Neutrophil (primary cell): ENCODE results near the gene C11orf58.

Experiments used
- H3K27ac ChIP-seq: fragments of 200-600 bp; sonication (generic); 2 replicates; pipeline ENCODE4 v1.5.1; 2016; ENCODE audit warnings: mild to moderate bottlenecking, moderate library complexity
- H3K27me3 ChIP-seq: fragments of 200-600 bp; sonication (generic); 2 replicates; pipeline ENCODE4 v1.6.0; 2016; ENCODE audit warnings: mild to moderate bottlenecking
- H3K36me3 ChIP-seq: fragments of 200-600 bp; sonication (generic); 2 replicates; pipeline ENCODE4 v1.5.1; 2017
- H3K4me1 ChIP-seq, 2 experiments: fragments of 200-600 bp in 1 of 2; sonication (generic) in 1 of 2; 1 replicate in 1 of 2; 2 replicates in 1 of 2; pipeline versions ENCODE4 v1.5.1 to v1.6.1; 2013 to 2016; ENCODE audit warnings: low read depth in 1 of 2, low read length in 1 of 2, mild to moderate bottlenecking in 1 of 2, moderate library complexity in 1 of 2; ENCODE audit not compliant: control insufficient read depth in 1 of 2, insufficient read depth in 1 of 2
- H3K4me3 ChIP-seq, 2 experiments: fragments of 200-600 bp in 1 of 2; sonication (generic) in 1 of 2; 1 replicate in 1 of 2; 2 replicates in 1 of 2; pipeline ENCODE4 v1.5.1; 2013 to 2016; ENCODE audit warnings: low read depth in 1 of 2, low read length in 1 of 2, mild to moderate bottlenecking in 1 of 2, moderate library complexity in 1 of 2
- H3K9me3 ChIP-seq: fragments of 200-600 bp; sonication (generic); 2 replicates; pipeline ENCODE4 v1.5.1; 2016
- TF ChIP-seq, protein P1 (sequence below): fragments of 200-600 bp; sonication (generic); IDR thresholded peaks from 2 replicates; pipeline ENCODE4 v1.5.1; 2016; ENCODE audit warnings: antibody characterized with exemption

The C11orf58 gene

GRCh38 chr11:16781936-16782919 is 43.8 kb downstream of the C11orf58 start:
- Histone ChIP-seq H3K9me3 (no peaks in the 10 kb centered on the region), H3K27ac (no peak overlapping the region), H3K27me3 (no peaks in the 10 kb centered on the region), H3K4me3 (no peak overlapping the region), H3K4me1 (peaks cover 4% of the 10 kb centered on the region in 2 experiments), H3K36me3 (no peaks in the 10 kb centered on the region)
- TF ChIP-seq, protein P1, sequence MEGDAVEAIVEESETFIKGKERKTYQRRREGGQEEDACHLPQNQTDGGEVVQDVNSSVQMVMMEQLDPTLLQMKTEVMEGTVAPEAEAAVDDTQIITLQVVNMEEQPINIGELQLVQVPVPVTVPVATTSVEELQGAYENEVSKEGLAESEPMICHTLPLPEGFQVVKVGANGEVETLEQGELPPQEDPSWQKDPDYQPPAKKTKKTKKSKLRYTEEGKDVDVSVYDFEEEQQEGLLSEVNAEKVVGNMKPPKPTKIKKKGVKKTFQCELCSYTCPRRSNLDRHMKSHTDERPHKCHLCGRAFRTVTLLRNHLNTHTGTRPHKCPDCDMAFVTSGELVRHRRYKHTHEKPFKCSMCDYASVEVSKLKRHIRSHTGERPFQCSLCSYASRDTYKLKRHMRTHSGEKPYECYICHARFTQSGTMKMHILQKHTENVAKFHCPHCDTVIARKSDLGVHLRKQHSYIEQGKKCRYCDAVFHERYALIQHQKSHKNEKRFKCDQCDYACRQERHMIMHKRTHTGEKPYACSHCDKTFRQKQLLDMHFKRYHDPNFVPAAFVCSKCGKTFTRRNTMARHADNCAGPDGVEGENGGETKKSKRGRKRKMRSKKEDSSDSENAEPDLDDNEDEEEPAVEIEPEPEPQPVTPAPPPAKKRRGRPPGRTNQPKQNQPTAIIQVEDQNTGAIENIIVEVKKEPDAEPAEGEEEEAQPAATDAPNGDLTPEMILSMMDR, result no peak

GRCh38 chr11:16783321-16783801 is 44.9 kb downstream of the C11orf58 start:
- Histone ChIP-seq H3K27me3 (no peaks in the 10 kb centered on the region), H3K9me3 (no peaks in the 10 kb centered on the region), H3K4me1 (peaks cover 4% of the 10 kb centered on the region in 2 experiments), H3K36me3 (no peaks in the 10 kb centered on the region), H3K27ac (no peak overlapping the region), H3K4me3 (no peak overlapping the region)
- TF ChIP-seq, protein P1, result no peak

GRCh38 chr11:16784097-16784496 is 45.6 kb downstream of the C11orf58 start:
- no peak overlapping the region for H3K4me3 ChIP-seq
- H3K36me3 ChIP-seq, result no peaks in the 10 kb centered on the region
- TF ChIP-seq, protein P1, result no peak
- H3K27ac ChIP-seq, result no peak overlapping the region
- no peaks in the 10 kb centered on the region for H3K27me3 ChIP-seq
- no peaks in the 10 kb centered on the region for H3K9me3 ChIP-seq
- H3K4me1 ChIP-seq, result peaks cover 4% of the 10 kb centered on the region in 2 experiments

- Histone ChIP-seq H3K9me3 (no peaks in the 10 kb centered on the region), H3K4me3 (no peak overlapping the region), H3K27ac (no peak overlapping the region), H3K4me1 (peaks cover 0 to 4% of the 10 kb centered on the region in 2 experiments), H3K36me3 (no peaks in the 10 kb centered on the region), H3K27me3 (no peaks in the 10 kb centered on the region)
- TF ChIP-seq, protein P1, result no peak
These were observed 46.2 kb downstream of the C11orf58 start for GRCh38 chr11:16784666-16785065.

- TF ChIP-seq, protein P1, result peak; percentile 85
- no peaks in the 10 kb centered on the region for H3K36me3 ChIP-seq
- H3K9me3 ChIP-seq, result no peaks in the 10 kb centered on the region
- H3K4me1 ChIP-seq, result peaks cover 0 to 4% of the 10 kb centered on the region in 2 experiments
- H3K27me3 ChIP-seq, result no peaks in the 10 kb centered on the region
- no peak overlapping the region for H3K4me3 ChIP-seq
- no peak overlapping the region for H3K27ac ChIP-seq
These were observed 47.2 kb downstream of the C11orf58 start for GRCh38 chr11:16785520-16786128.
